ENCODE results near the gene ITSN1. TPM values are rescaled to one million over a fixed set of nuclear protein-coding genes. Genes with fewer than 3 reads are reported as not detected.

ITSN1 gene
- total RNA-seq, 1 donor from 2014 or later = 44.0 TPM

- Mint-ChIP-seq H3K4me1 (ENCODE audit: unreplicated experiment) (peaks cover 28% of the 10 kb centered on the region), H3K9me3 (ENCODE audit: unreplicated experiment) (no peaks in the 10 kb centered on the region), H3K4me3 (ENCODE audit: unreplicated experiment) (no peak overlapping the region), H3K27ac (ENCODE audit: unreplicated experiment) (no peak overlapping the region), H3K27me3 (ENCODE audit: unreplicated experiment) (no peaks in the 10 kb centered on the region), H3K36me3 (ENCODE audit: unreplicated experiment) (peaks cover 6% of the 10 kb centered on the region)
- TF ChIP-seq CTCF (IDR thresholded peaks at IDR 0.05) = no peak
- DNase-seq (ENCODE audit: extremely low spot score, unreplicated experiment) = no peak
These were observed 35.1 kb downstream of the ITSN1 start for GRCh38 chr21:33677450-33677849.

GRCh38 chr21:33680870-33681269 lies 38.6 kb downstream of the ITSN1 start:
- H3K36me3 Mint-ChIP-seq (ENCODE audit: unreplicated experiment) = peaks cover 6% of the 10 kb centered on the region

GRCh38 chr21:33682992-33683627 lies 40.8 kb downstream of the ITSN1 start:
- H3K27ac Mint-ChIP-seq (ENCODE audit: unreplicated experiment) = peak overlapping the region; percentile 73
- TF ChIP-seq CTCF (IDR thresholded peaks at IDR 0.05) = no peak
- H3K36me3 Mint-ChIP-seq (ENCODE audit: unreplicated experiment) = peaks cover 6% of the 10 kb centered on the region
- no peaks in the 10 kb centered on the region for H3K9me3 Mint-ChIP-seq (ENCODE audit: unreplicated experiment)
- H3K4me1 Mint-ChIP-seq (ENCODE audit: unreplicated experiment) = peaks cover 71% of the 10 kb centered on the region
- no peaks in the 10 kb centered on the region for H3K27me3 Mint-ChIP-seq (ENCODE audit: unreplicated experiment)
- no peak for DNase-seq (ENCODE audit: extremely low spot score, unreplicated experiment)
- no peak overlapping the region for H3K4me3 Mint-ChIP-seq (ENCODE audit: unreplicated experiment)

More at GRCh38 chr21:33680870-33681269, 38.6 kb downstream of the ITSN1 start:
- Mint-ChIP-seq H3K9me3 (ENCODE audit: unreplicated experiment) (no peaks in the 10 kb centered on the region), H3K27ac (ENCODE audit: unreplicated experiment) (no peak overlapping the region), H3K4me1 (ENCODE audit: unreplicated experiment) (peaks cover 56% of the 10 kb centered on the region), H3K4me3 (ENCODE audit: unreplicated experiment) (no peak overlapping the region), H3K27me3 (ENCODE audit: unreplicated experiment) (no peaks in the 10 kb centered on the region)
- DNase-seq (ENCODE audit: extremely low spot score, unreplicated experiment) = no peak
- no peak for TF ChIP-seq CTCF (IDR thresholded peaks at IDR 0.05)

DNA sequence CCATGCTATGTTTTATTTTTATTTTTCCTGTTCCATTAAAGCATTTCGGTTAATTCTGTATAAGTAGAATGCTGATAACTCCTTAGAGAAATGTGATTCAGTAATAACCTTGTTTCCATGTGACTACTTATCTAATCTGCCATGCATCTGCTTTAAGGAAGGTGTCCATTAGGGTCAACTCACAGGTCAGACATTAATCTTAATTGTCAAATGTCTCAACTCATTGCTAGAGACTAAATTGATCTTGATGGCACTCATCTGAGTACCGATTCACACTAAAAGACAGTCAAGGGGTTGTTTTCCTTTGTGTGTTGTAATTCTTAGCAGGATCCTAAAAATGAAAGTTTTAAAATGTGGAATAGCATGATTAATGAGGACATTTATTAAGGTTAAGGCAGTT lies 41.8 kb downstream of the ITSN1 start:
- Mint-ChIP-seq H3K4me3 (ENCODE audit: unreplicated experiment) (no peak overlapping the region), H3K9me3 (ENCODE audit: unreplicated experiment) (no peaks in the 10 kb centered on the region), H3K36me3 (ENCODE audit: unreplicated experiment) (peaks cover 6% of the 10 kb centered on the region), H3K27ac (ENCODE audit: unreplicated experiment) (peak overlapping the region; percentile 73), H3K4me1 (ENCODE audit: unreplicated experiment) (peaks cover 70% of the 10 kb centered on the region), H3K27me3 (ENCODE audit: unreplicated experiment) (no peaks in the 10 kb centered on the region)
- DNase-seq (ENCODE audit: extremely low spot score, unreplicated experiment) = no peak
- no peak for TF ChIP-seq CTCF (IDR thresholded peaks at IDR 0.05)

- H3K36me3 Mint-ChIP-seq (ENCODE audit: unreplicated experiment) = peaks cover 6% of the 10 kb centered on the region
- peaks cover 64% of the 10 kb centered on the region for H3K4me1 Mint-ChIP-seq (ENCODE audit: unreplicated experiment)
- H3K4me3 Mint-ChIP-seq (ENCODE audit: unreplicated experiment) = no peak overlapping the region
- H3K27me3 Mint-ChIP-seq (ENCODE audit: unreplicated experiment) = no peaks in the 10 kb centered on the region
- no peak for DNase-seq (ENCODE audit: extremely low spot score, unreplicated experiment)
- TF ChIP-seq CTCF (IDR thresholded peaks at IDR 0.05) = no peak
- peak overlapping the region; percentile 64 for H3K27ac Mint-ChIP-seq (ENCODE audit: unreplicated experiment)
- H3K9me3 Mint-ChIP-seq (ENCODE audit: unreplicated experiment) = no peaks in the 10 kb centered on the region
These were observed 42.7 kb downstream of the ITSN1 start for GRCh38 chr21:33684923-33685560.

Data from osteocyte (in vitro differentiated cells).